HepG2 (cell line): ENCODE measurements around the gene PBOV1. TPM values are rescaled to one million over a fixed set of nuclear protein-coding genes. Genes with fewer than 3 reads are reported as not detected.

ENCODE experiments used
- ATAC-seq: fragments of 200-7000 bp; cut with Tn5 transposase; 3 replicates; pipeline ENCODE4 v1.9.1; 2020; ENCODE audit warnings: mild to moderate bottlenecking, moderate library complexity
- BruUV-seq: library from RNA; stranded (reverse); fragments of 400-500 nt; replicated peaks from 2 replicates; lab custom pipeline; 2021; lab: Mats Ljungman, UMichigan
- CTCF ChIA-PET: fragments of 300-600 bp; formaldehyde crosslinking; extraction: SDS; loops from one replicate; lab custom pipeline; 2021; ENCODE audit warnings: low total read pairs, inconsistent platforms, low intra/inter-chr PET ratio; lab: Yijun Ruan, JAX
- POLR2A ChIA-PET: fragments of 350-600 bp; sonication (Branson Sonifier 250); formaldehyde crosslinking; loops from one replicate; lab custom pipeline; 2020; ENCODE audit warnings: antibody characterized with exemption, inconsistent platforms; lab: Yijun Ruan, JAX
- DNase-seq: peaks from one replicate; pipeline ENCODE4 v3.0.0-alpha.2; 2015; ENCODE audit warnings: low spot score
- FAIRE-seq: peaks from 3 replicates; lab custom pipeline; 2011; peaks lifted over from hg19 to GRCh38; lab: Jason Lieb, UNC
- H2AFZ ChIP-seq: one replicate; pipeline ENCODE4 v1.6.1; 2011; ENCODE audit warnings: low read length, inconsistent platforms
- H3K27ac ChIP-seq: fragments of 300-600 bp; 3 replicates; pipeline ENCODE4 v1.8.0; 2011; ENCODE audit warnings: mixed run types, mild to moderate bottlenecking, mixed read lengths, low read length, inconsistent platforms; ENCODE audit not compliant: insufficient read depth; ENCODE audit errors: extremely low read length
- H3K27me3 ChIP-seq, 2 experiments: fragments of 200-600 bp in 1 of 2; 2 replicates in 1 of 2; 3 replicates in 1 of 2; pipeline versions ENCODE4 v1.6.0 to v1.8.0; 2011; ENCODE audit warnings: low read length in 2 of 2, mild to moderate bottlenecking in 2 of 2, moderate library complexity in 2 of 2, inconsistent platforms in 1 of 2; ENCODE audit not compliant: insufficient read depth in 2 of 2, control insufficient read depth in 1 of 2
- H3K36me3 ChIP-seq, 2 experiments: fragments of 200-600 bp in 1 of 2; replicated peaks in 1 of 2; 2 replicates in 1 of 2; 3 replicates in 1 of 2; pipeline versions ENCODE4 v1.5.1 to v1.8.0; 2011; ENCODE audit warnings: low read length in 2 of 2, inconsistent platforms in 1 of 2; ENCODE audit not compliant: insufficient read depth in 2 of 2, control insufficient read depth in 1 of 2
- H3K4me1 ChIP-seq: 2 replicates; pipeline ENCODE4 v1.5.1; 2012; ENCODE audit warnings: low read length, inconsistent platforms; ENCODE audit not compliant: insufficient read depth
- H3K4me2 ChIP-seq: 2 replicates; pipeline ENCODE4 v1.6.0; 2011; ENCODE audit warnings: low read depth, low read length, inconsistent platforms
- H3K4me3 ChIP-seq, 3 experiments: fragments of 200-600 bp in 1 of 3; sonication (generic), shearing (Covaris generic) in 1 of 3; replicated peaks in 1 of 3; 2 replicates each; pipeline ENCODE4 v1.5.1; 2011 to 2016; ENCODE audit warnings: low read length in 3 of 3, inconsistent platforms in 2 of 3, low read depth in 2 of 3, mild to moderate bottlenecking in 2 of 3, control low read depth in 1 of 3, mixed read lengths in 1 of 3; ENCODE audit not compliant: insufficient read depth in 1 of 3
- H3K79me2 ChIP-seq: one replicate; pipeline ENCODE4 v1.6.1; 2011; ENCODE audit warnings: low read length, inconsistent platforms; ENCODE audit not compliant: insufficient read depth
- H3K9ac ChIP-seq: 2 replicates; pipeline ENCODE4 v1.6.0; 2011; ENCODE audit warnings: mild to moderate bottlenecking, low read depth, low read length, inconsistent platforms; ENCODE audit not compliant: insufficient read depth
- H3K9me3 ChIP-seq: 2 replicates; pipeline ENCODE4 v1.5.1; 2012; ENCODE audit warnings: mild to moderate bottlenecking, low read length
- H4K20me1 ChIP-seq: 2 replicates; pipeline ENCODE4 v1.6.0; 2011; ENCODE audit warnings: inconsistent platforms, mild to moderate bottlenecking, low read length, moderate library complexity; ENCODE audit not compliant: insufficient read depth
- ATF1 ChIP-seq: IDR thresholded peaks from 2 replicates; pipeline ENCODE4 v1.6.1; 2016; ENCODE audit warnings: mild to moderate bottlenecking, control low read depth
- ESRRA ChIP-seq: sonication (generic); formaldehyde crosslinking; IDR thresholded peaks from 2 replicates; pipeline ENCODE4 v1.5.1; 2020; ENCODE audit warnings: mild to moderate bottlenecking, low read depth, missing genetic modification reagents
- HDAC2 ChIP-seq: sonication (generic); formaldehyde crosslinking; IDR thresholded peaks from 2 replicates; pipeline ENCODE4 v1.4.0; 2020; ENCODE audit warnings: missing genetic modification reagents
- HOMEZ ChIP-seq: IDR thresholded peaks from 2 replicates; pipeline ENCODE4 v1.6.1; 2016; ENCODE audit warnings: low read depth
- MAFF ChIP-seq: IDR thresholded peaks from 2 replicates; pipeline ENCODE4 v1.6.1; 2011; ENCODE audit warnings: low read depth, low read length, improper control_type of control experiment
- PRDM10 ChIP-seq: sonication (generic); formaldehyde crosslinking; IDR thresholded peaks from 2 replicates; pipeline ENCODE4 v1.4.0; 2020; ENCODE audit warnings: low read depth, missing genetic modification reagents
- PRMT3 ChIP-seq: sonication (generic); formaldehyde crosslinking; IDR thresholded peaks from 2 replicates; pipeline ENCODE4 v1.8.1; 2022; ENCODE audit warnings: low read depth, mild to moderate bottlenecking, moderate library complexity, missing genetic modification reagents, borderline replicate concordance
- RFX3 ChIP-seq: IDR thresholded peaks from 2 replicates; pipeline ENCODE4 v1.6.1; 2016; ENCODE audit warnings: missing biosample characterization, missing genetic modification reagents
- ZBTB8A ChIP-seq: sonication (generic); formaldehyde crosslinking; IDR thresholded peaks from 2 replicates; pipeline ENCODE4 v1.4.0; 2020; ENCODE audit warnings: mild to moderate bottlenecking, low read depth, missing genetic modification reagents, borderline replicate concordance
- ZNF503 ChIP-seq: sonication (generic); formaldehyde crosslinking; IDR thresholded peaks from 2 replicates; pipeline ENCODE4 v1.4.0; 2020; ENCODE audit warnings: missing genetic modification reagents
- WGBS: methylation state at CpG from one replicate; pipeline ENCODE4 v1.1.6; 2017; ENCODE audit warnings: low lambda C conversion rate; 5-methylcytosine and 5-hydroxymethylcytosine counted together
- in situ Hi-C: cut with HindIII; loops from 2 replicates; pipeline ENCODE4 v1.10.0; 2017; ENCODE audit warnings: low pct_unique_long_range_greater_than_20kb; ENCODE audit not compliant: extremely low pct_ligation_motif_present
- intact Hi-C: fragments of 100-400 bp; cut with micrococcal nuclease; formaldehyde crosslinking; loops from one replicate; pipeline ENCODE4 v1.10.0; 2022; ENCODE audit not compliant: unreplicated experiment
- polyA plus RNA-seq, 8 experiments: library from polyadenylated mRNA; depleted of rRNA in 3 of 8; stranded (reverse) in 7 of 8; unstranded in 1 of 8; fragments of >200 nt; fragmentation: Illumina TruSeq in 4 of 8; extraction: Trizol in 4 of 8; gene quantifications; 2 replicates each; pipeline versions ENCODE4 v1.2.1 to v1.2.3, GENCODE V29; 2011 to 2016; ENCODE audit warnings: low read depth in 4 of 8, missing spikeins in 1 of 8, mixed read lengths in 1 of 8; ENCODE audit not compliant: insufficient read depth in 1 of 8
- total RNA-seq, 5 experiments: library from RNA; depleted of rRNA; stranded (reverse); fragments of >200 nt; fragmentation: Illumina TruSeq; extraction: Trizol; gene quantifications; 2 replicates each; pipeline ENCODE4 v1.2.3, GENCODE V29; 2016; ENCODE audit warnings: low read depth in 1 of 5
- TF ChIP-seq, protein P1 (sequence below), 2 experiments: fragments of 450-650 bp in 1 of 2; sonication (generic) in 1 of 2; formaldehyde crosslinking; IDR thresholded peaks; 2 replicates each; pipeline versions ENCODE4 v1.5.0 to v1.8.0; 2020 to 2022; ENCODE audit warnings: mild to moderate bottlenecking in 1 of 2, missing genetic modification reagents in 1 of 2
- TF ChIP-seq, protein P2 (sequence below): sonication (generic); formaldehyde crosslinking; IDR thresholded peaks from 2 replicates; pipeline ENCODE4 v1.5.0; 2020; ENCODE audit warnings: missing genetic modification reagents, mild to moderate bottlenecking, borderline replicate concordance

PBOV1 gene
- total and polyA plus RNA-seq, 2 of the 13 experiments (the other 11 are each of a cell fraction or from before 2014, with no cell fraction given), result not detected

GRCh38 chr6:138234363-138234762 lies 16.1 kb upstream of the PBOV1 start:
- Histone ChIP-seq H2AFZ (no peak overlapping the region), H3K4me1 (peaks cover 36% of the 10 kb centered on the region), H3K36me3 (no peaks in the 10 kb centered on the region), H3K4me2 (no peak overlapping the region), H4K20me1 (no peaks in the 10 kb centered on the region), H3K4me3 (no peak overlapping the region), H3K79me2 (no peaks in the 10 kb centered on the region), H3K27me3 (no peaks in the 10 kb centered on the region), H3K9ac (no peak overlapping the region), H3K27ac (no peak overlapping the region), H3K9me3 (no peaks in the 10 kb centered on the region)
- ATAC-seq (no peak), FAIRE-seq (no peak), DNase-seq (no peak)
- ChIA-PET POLR2A (no interaction called here), CTCF (no interaction called here)
- in situ Hi-C loops (no loop called here), intact Hi-C loops (no loop called here)
- BruUV-seq, result no TSS peak
- WGBS, result 56% methylated on average over 2 of the region's 2 CpGs
- TF ChIP-seq ZNF503 (CRISPR knock-in tag) (no peak), RFX3 (no peak), ATF1 (CRISPR knock-in tag) (no peak), ESRRA (CRISPR knock-in tag) (no peak), MAFF (no peak), ZBTB8A (no peak), HDAC2 (CRISPR knock-in tag) (no peak), HOMEZ (CRISPR knock-in tag) (no peak), PRDM10 (CRISPR knock-in tag) (no peak), PRMT3 (CRISPR knock-in tag) (no peak)
- TF ChIP-seq, protein P1, sequence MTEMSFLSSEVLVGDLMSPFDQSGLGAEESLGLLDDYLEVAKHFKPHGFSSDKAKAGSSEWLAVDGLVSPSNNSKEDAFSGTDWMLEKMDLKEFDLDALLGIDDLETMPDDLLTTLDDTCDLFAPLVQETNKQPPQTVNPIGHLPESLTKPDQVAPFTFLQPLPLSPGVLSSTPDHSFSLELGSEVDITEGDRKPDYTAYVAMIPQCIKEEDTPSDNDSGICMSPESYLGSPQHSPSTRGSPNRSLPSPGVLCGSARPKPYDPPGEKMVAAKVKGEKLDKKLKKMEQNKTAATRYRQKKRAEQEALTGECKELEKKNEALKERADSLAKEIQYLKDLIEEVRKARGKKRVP (CRISPR knock-in tag; IDR thresholded peaks at IDR 0.05), result no peak
- TF ChIP-seq, protein P2, sequence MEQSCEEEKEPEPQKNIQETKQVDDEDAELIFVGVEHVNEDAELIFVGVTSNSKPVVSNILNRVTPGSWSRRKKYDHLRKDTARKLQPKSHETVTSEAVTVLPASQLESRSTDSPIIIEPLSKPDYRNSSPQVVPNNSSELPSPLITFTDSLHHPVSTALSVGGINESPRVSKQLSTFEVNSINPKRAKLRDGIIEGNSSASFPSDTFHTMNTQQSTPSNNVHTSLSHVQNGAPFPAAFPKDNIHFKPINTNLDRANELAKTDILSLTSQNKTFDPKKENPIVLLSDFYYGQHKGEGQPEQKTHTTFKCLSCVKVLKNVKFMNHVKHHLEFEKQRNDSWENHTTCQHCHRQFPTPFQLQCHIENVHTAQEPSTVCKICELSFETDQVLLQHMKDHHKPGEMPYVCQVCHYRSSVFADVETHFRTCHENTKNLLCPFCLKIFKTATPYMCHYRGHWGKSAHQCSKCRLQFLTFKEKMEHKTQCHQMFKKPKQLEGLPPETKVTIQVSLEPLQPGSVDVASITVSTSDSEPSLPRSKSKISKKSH (CRISPR knock-in tag), result no peak
